Duodenal mucosa (tissue), 2 donors: ENCODE measurements around the gene ST6GALNAC1.

Experiments
- H3K27ac ChIP-seq: one replicate; pipeline ENCODE4 v1.7.0; 2013; ENCODE audit warnings: low read depth, low read length
- H3K27me3 ChIP-seq, 2 donors: one replicate each; pipeline ENCODE4 v1.7.0; 2013; ENCODE audit warnings: low read length in 2 of 2, control low read depth in 1 of 2; ENCODE audit not compliant: insufficient read depth in 2 of 2, control insufficient read depth in 1 of 2
- H3K36me3 ChIP-seq, 2 donors: one replicate each; pipeline ENCODE4 v1.7.0; 2013; ENCODE audit warnings: low read length in 2 of 2, control low read depth in 1 of 2; ENCODE audit not compliant: insufficient read depth in 2 of 2, control insufficient read depth in 1 of 2
- H3K4me1 ChIP-seq, 2 donors: one replicate each; pipeline ENCODE4 v1.7.0; 2013; ENCODE audit warnings: low read length in 2 of 2, control low read depth in 1 of 2; ENCODE audit not compliant: insufficient read depth in 2 of 2, control insufficient read depth in 1 of 2
- H3K4me3 ChIP-seq, 2 donors: one replicate each; pipeline ENCODE4 v1.7.0; 2013; ENCODE audit warnings: low read length in 2 of 2, low read depth in 1 of 2
- H3K9ac ChIP-seq, 2 donors: one replicate each; pipeline ENCODE4 v1.7.0; 2013; ENCODE audit warnings: low read length in 2 of 2, low read depth in 1 of 2
- H3K9me3 ChIP-seq, 2 donors: one replicate each; pipeline ENCODE4 v1.7.0; 2013; ENCODE audit warnings: low read length in 2 of 2, control low read depth in 1 of 2; ENCODE audit not compliant: control insufficient read depth in 1 of 2

ST6GALNAC1 gene

GRCh38 chr17:76684756-76685155 lies 41.2 kb upstream of the ST6GALNAC1 start:
- Histone ChIP-seq H3K4me3 (no peak overlapping the region), H3K36me3 (no peaks in the 10 kb centered on the region), H3K27me3 (no peaks in the 10 kb centered on the region), H3K27ac (no peak overlapping the region), H3K9me3 (no peaks in the 10 kb centered on the region), H3K4me1 (peaks cover 0 to 17% of the 10 kb centered on the region in 2 donors), H3K9ac (no peak overlapping the region)

- Histone ChIP-seq H3K4me3 (no peak overlapping the region), H3K9me3 (no peaks in the 10 kb centered on the region), H3K27me3 (no peaks in the 10 kb centered on the region), H3K4me1 (peaks cover 0 to 19% of the 10 kb centered on the region in 2 donors), H3K36me3 (no peaks in the 10 kb centered on the region), H3K9ac (no peak overlapping the region), H3K27ac (no peak overlapping the region)
These were observed 40.6 kb upstream of the ST6GALNAC1 start for GRCh38 chr17:76683921-76684745.

DNA sequence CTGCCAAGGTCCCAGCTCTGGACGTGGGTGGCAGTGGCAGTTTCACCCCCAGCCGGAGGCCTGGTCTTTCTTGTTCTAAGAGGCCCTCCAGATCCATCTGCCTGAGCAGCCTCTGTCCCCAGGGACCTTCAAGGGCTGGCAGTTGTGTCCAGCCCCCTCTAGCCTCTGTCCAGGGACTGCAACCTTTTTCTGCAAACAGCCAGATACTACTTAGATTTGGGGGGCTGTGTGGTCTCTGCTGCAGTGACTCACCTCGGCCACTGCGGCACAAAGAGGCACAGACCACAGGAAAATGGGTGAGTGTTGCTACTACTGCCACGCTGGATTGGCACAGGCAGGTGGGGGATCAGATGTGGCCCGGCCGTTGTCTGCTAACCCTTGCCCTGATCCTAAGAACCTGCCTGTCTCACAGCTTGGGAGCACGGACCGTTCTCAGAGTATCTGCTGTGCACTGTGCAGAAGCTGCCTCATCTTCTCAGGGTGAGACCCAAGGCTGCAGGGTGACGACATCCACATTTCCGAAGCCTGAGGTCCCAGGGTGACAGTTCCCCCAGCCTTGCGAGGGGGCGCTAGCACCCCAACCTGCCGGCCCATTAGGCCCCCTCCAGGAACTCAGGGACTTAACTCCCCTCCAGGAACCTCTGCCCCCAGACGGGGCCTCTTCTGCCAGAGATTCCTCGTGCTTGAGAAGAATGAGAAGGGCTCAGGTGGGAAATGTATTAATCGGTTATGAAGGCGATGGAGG lies 39.6 kb upstream of the ST6GALNAC1 start:
- Histone ChIP-seq H3K27me3 (no peaks in the 10 kb centered on the region), H3K4me1 (peaks cover 6 to 27% of the 10 kb centered on the region in 2 donors), H3K36me3 (no peaks in the 10 kb centered on the region), H3K27ac (no peak overlapping the region), H3K9me3 (no peaks in the 10 kb centered on the region), H3K4me3 (no peak overlapping the region), H3K9ac (no peak overlapping the region)

GRCh38 chr17:76682296-76682695 lies 38.7 kb upstream of the ST6GALNAC1 start:
- peaks cover 12 to 24% of the 10 kb centered on the region in 2 donors for H3K4me1 ChIP-seq
- H3K36me3 ChIP-seq = no peaks in the 10 kb centered on the region
- H3K9ac ChIP-seq = no peak overlapping the region
- H3K9me3 ChIP-seq = no peaks in the 10 kb centered on the region
- H3K4me3 ChIP-seq = no peak overlapping the region
- H3K27ac ChIP-seq = no peak overlapping the region
- no peaks in the 10 kb centered on the region for H3K27me3 ChIP-seq

GRCh38 chr17:76681222-76682137 lies 37.9 kb upstream of the ST6GALNAC1 start:
- H3K9me3 ChIP-seq = no peaks in the 10 kb centered on the region

DNA sequence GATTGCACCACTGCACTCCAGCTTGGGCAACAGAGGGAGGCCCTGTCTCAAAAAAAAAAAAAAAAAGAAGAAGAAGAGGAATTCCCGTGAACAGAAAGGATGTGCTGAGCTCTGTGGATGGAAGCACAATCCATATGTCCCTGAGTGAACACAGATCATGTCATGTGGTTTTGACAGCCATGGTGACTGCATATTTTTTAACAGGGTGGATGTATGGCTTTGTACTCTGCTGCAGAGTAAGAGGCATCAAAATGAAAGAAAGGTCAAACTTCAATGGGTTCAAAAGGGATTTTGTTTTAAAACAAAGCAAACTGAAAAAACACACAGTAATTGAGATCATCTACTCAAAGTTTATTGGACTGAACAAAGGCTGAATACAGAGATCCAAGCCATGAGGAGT lies 35.7 kb upstream of the ST6GALNAC1 start:
- no peaks in the 10 kb centered on the region for H3K27me3 ChIP-seq
- no peak overlapping the region for H3K4me3 ChIP-seq
- H3K27ac ChIP-seq = no peak overlapping the region
- H3K9me3 ChIP-seq = no peaks in the 10 kb centered on the region
- H3K36me3 ChIP-seq = no peaks in the 10 kb centered on the region
- H3K9ac ChIP-seq = no peak overlapping the region
- peaks cover 12 to 20% of the 10 kb centered on the region in 2 donors for H3K4me1 ChIP-seq

More at GRCh38 chr17:76681222-76682137, 37.9 kb upstream of the ST6GALNAC1 start:
- H3K36me3 ChIP-seq = no peaks in the 10 kb centered on the region
- H3K4me3 ChIP-seq = no peak overlapping the region
- H3K27ac ChIP-seq = no peak overlapping the region
- peaks cover 12 to 20% of the 10 kb centered on the region in 2 donors for H3K4me1 ChIP-seq
- H3K9ac ChIP-seq = no peak overlapping the region
- H3K27me3 ChIP-seq = no peaks in the 10 kb centered on the region

DNA sequence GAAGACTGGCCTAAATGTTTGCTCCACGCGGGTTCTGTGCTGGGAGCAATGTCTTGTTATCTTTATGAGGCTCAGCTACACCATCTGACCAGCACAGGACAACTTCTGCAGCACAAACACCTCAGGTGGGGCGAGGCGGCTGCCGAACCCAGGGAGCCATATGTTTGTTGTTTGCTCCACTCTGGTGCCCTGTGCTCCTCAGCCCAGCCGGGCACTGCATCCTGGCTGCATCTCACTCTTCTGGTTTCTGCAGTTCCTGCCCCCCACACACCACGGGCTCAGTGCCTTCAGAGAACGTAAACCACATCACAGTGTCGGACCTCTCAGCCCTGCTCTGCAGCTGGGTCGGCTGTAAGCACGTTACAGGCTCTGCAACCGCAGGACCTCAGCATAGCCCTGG lies 34.8 kb upstream of the ST6GALNAC1 start:
- Histone ChIP-seq H3K27me3 (no peaks in the 10 kb centered on the region), H3K4me3 (no peak overlapping the region), H3K9me3 (no peaks in the 10 kb centered on the region), H3K9ac (peak overlapping the region in 1 of 2 donors; percentile 23), H3K36me3 (no peaks in the 10 kb centered on the region), H3K27ac (no peak overlapping the region), H3K4me1 (peaks cover 13 to 20% of the 10 kb centered on the region in 2 donors)

GRCh38 chr17:76677406-76677805 lies 33.8 kb upstream of the ST6GALNAC1 start:
- H3K27me3 ChIP-seq = no peaks in the 10 kb centered on the region
- no peak overlapping the region for H3K9ac ChIP-seq
- H3K4me3 ChIP-seq = no peak overlapping the region
- H3K9me3 ChIP-seq = no peaks in the 10 kb centered on the region
- H3K27ac ChIP-seq = no peak overlapping the region
- H3K4me1 ChIP-seq = peaks cover 20 to 22% of the 10 kb centered on the region in 2 donors
- H3K36me3 ChIP-seq = no peaks in the 10 kb centered on the region

- no peak overlapping the region for H3K27ac ChIP-seq
- no peaks in the 10 kb centered on the region for H3K9me3 ChIP-seq
- peaks cover 23 to 25% of the 10 kb centered on the region in 2 donors for H3K4me1 ChIP-seq
- H3K4me3 ChIP-seq = no peak overlapping the region
- no peaks in the 10 kb centered on the region for H3K27me3 ChIP-seq
- no peak overlapping the region for H3K9ac ChIP-seq
- H3K36me3 ChIP-seq = no peaks in the 10 kb centered on the region
These were observed 33.1 kb upstream of the ST6GALNAC1 start for GRCh38 chr17:76676629-76677028.
